MCF 10A (cell line): ENCODE data around the gene ARHGAP9. TPM values are rescaled to one million over a fixed set of nuclear protein-coding genes. Genes with fewer than 3 reads are reported as not detected.

Source experiments
- BruUV-seq: library from RNA; stranded (reverse); fragments of 400-500 nt; replicated peaks from 2 replicates; lab custom pipeline; 2021; lab: Mats Ljungman, UMichigan
- CTCF ChIA-PET: fragments of 300-600 bp; sonication (Branson Sonifier 250); formaldehyde crosslinking; extraction: SDS; loops from one replicate; lab custom pipeline; 2021; ENCODE audit warnings: antibody characterized with exemption, inconsistent platforms; lab: Yijun Ruan, JAX
- POLR2A ChIA-PET: fragments of 300-600, 350-650 bp; sonication (Branson Sonifier 250); formaldehyde crosslinking; extraction: SDS; loops from one replicate; lab custom pipeline; 2020; ENCODE audit warnings: antibody characterized with exemption, inconsistent platforms; lab: Yijun Ruan, JAX
- DNase-seq: peaks from one replicate; pipeline ENCODE4 v3.0.0-alpha.2; 2018; ENCODE audit not compliant: unreplicated experiment
- H3K27ac Mint-ChIP-seq: one replicate; pipeline ENCODE4 v1.8.0; 2022; ENCODE audit warnings: mild to moderate bottlenecking, low read depth, mixed read lengths; ENCODE audit not compliant: unreplicated experiment
- H3K27me3 Mint-ChIP-seq: one replicate; pipeline ENCODE4 v1.8.0; 2022; ENCODE audit warnings: mixed read lengths; ENCODE audit not compliant: insufficient read depth, unreplicated experiment
- H3K36me3 Mint-ChIP-seq: one replicate; pipeline ENCODE4 v1.8.0; 2022; ENCODE audit warnings: mild to moderate bottlenecking, moderate library complexity, mixed read lengths; ENCODE audit not compliant: insufficient read depth, unreplicated experiment
- H3K4me1 Mint-ChIP-seq: one replicate; pipeline ENCODE4 v1.8.0; 2022; ENCODE audit warnings: mixed read lengths; ENCODE audit not compliant: insufficient read depth, unreplicated experiment
- H3K4me3 Mint-ChIP-seq: one replicate; pipeline ENCODE4 v1.8.0; 2022; ENCODE audit warnings: mild to moderate bottlenecking, moderate library complexity, mixed read lengths; ENCODE audit not compliant: unreplicated experiment
- H3K9me3 Mint-ChIP-seq: one replicate; pipeline ENCODE4 v1.8.0; 2022; ENCODE audit warnings: mixed read lengths; ENCODE audit not compliant: unreplicated experiment
- intact Hi-C: fragments of 100-400 bp; cut with micrococcal nuclease; formaldehyde crosslinking; loops from 2 replicates; pipeline ENCODE4 v1.14.1; 2022
- total RNA-seq: library from RNA; stranded (reverse); gene quantifications from 2 replicates; pipeline ENCODE4 v1.2.3, GENCODE V29; 2022
- TF ChIP-seq, protein P1 (sequence below): fragments of 200-600 bp; IDR thresholded peaks from one replicate; pipeline ENCODE4 v1.8.0; 2022; ENCODE audit warnings: antibody characterized with exemption, mild to moderate bottlenecking; ENCODE audit not compliant: unreplicated experiment

ARHGAP9 gene
- total RNA-seq, 1 experiment from 2014 or later = 1.1 TPM

GRCh38 chr12:57460841-57461275 lies 18.8 kb downstream of the ARHGAP9 start:
- intact Hi-C loops = no loop called here
- peaks cover 38% of the 10 kb centered on the region for H3K4me1 Mint-ChIP-seq
- TF ChIP-seq, protein P1, sequence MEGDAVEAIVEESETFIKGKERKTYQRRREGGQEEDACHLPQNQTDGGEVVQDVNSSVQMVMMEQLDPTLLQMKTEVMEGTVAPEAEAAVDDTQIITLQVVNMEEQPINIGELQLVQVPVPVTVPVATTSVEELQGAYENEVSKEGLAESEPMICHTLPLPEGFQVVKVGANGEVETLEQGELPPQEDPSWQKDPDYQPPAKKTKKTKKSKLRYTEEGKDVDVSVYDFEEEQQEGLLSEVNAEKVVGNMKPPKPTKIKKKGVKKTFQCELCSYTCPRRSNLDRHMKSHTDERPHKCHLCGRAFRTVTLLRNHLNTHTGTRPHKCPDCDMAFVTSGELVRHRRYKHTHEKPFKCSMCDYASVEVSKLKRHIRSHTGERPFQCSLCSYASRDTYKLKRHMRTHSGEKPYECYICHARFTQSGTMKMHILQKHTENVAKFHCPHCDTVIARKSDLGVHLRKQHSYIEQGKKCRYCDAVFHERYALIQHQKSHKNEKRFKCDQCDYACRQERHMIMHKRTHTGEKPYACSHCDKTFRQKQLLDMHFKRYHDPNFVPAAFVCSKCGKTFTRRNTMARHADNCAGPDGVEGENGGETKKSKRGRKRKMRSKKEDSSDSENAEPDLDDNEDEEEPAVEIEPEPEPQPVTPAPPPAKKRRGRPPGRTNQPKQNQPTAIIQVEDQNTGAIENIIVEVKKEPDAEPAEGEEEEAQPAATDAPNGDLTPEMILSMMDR = no peak
- ChIA-PET POLR2A (no interaction called here), CTCF (interaction anchor here (1.1 to 6.6 kb wide), 4 partner anchors 8 to 183 kb away, joined by 3 to 59 read pairs (median 18); partner anchors contain the start of gene INHBE)
- H3K27ac Mint-ChIP-seq = no peak overlapping the region
- H3K36me3 Mint-ChIP-seq = peaks cover 9% of the 10 kb centered on the region
- no peaks in the 10 kb centered on the region for H3K9me3 Mint-ChIP-seq
- peaks cover 44% of the 10 kb centered on the region for H3K27me3 Mint-ChIP-seq
- no TSS peak for BruUV-seq
- peak overlapping the region; percentile 70 for H3K4me3 Mint-ChIP-seq
- DNase-seq = no peak

- no peaks in the 10 kb centered on the region for H3K9me3 Mint-ChIP-seq
- H3K4me1 Mint-ChIP-seq = peaks cover 42% of the 10 kb centered on the region
- H3K27ac Mint-ChIP-seq = no peak overlapping the region
- no peak for DNase-seq
- H3K27me3 Mint-ChIP-seq = peaks cover 39% of the 10 kb centered on the region
- ChIA-PET POLR2A (interaction anchor here (1.7 kb wide), 1 partner anchor 234 kb away, joined by 8 read pairs; the partner anchor contains the start of gene OS9), CTCF (interaction anchor here (0.5 to 6.6 kb wide), 7 partner anchors 7 to 703 kb away, joined by 3 to 59 read pairs (median 6); partner anchors contain the start of gene INHBE)
- peak overlapping the region; percentile 95 for H3K4me3 Mint-ChIP-seq
- TF ChIP-seq, protein P1 = no peak
- intact Hi-C loops = no loop called here
- no TSS peak for BruUV-seq
- peaks cover 9% of the 10 kb centered on the region for H3K36me3 Mint-ChIP-seq
These were observed 19.2 kb downstream of the ARHGAP9 start for GRCh38 chr12:57460468-57460784.

GRCh38 chr12:57459750-57460467 lies 19.8 kb downstream of the ARHGAP9 start, which contains the start of gene GLI1:
Gene GLI1 (plus strand): TSS chr12:57459785. CDS start chr12:57463692, 3,907 bp downstream.
- POLR2A ChIA-PET = interaction anchor here (0.8 to 1.7 kb wide), 3 partner anchors 50 to 234 kb away, joined by 3 to 8 read pairs (median 3); partner anchors contain the start of gene OS9
- CTCF ChIA-PET = interaction anchor here (0.5 to 3.1 kb wide), 18 partner anchors 10 to 703 kb away, joined by 3 to 31 read pairs (median 4); no protein-coding TSS in a partner anchor
- DNase-seq = no peak
- intact Hi-C loops = loop anchor here (2.0 kb wide), 1 partner anchor 161 kb away; no protein-coding TSS in a partner anchor
- peaks cover 44% of the 10 kb centered on the region for H3K4me1 Mint-ChIP-seq
- peaks cover 34% of the 10 kb centered on the region for H3K27me3 Mint-ChIP-seq
- H3K9me3 Mint-ChIP-seq = no peaks in the 10 kb centered on the region
- H3K4me3 Mint-ChIP-seq = peak within 1 kb of the TSS; percentile 95
- BruUV-seq = no TSS peak
- H3K36me3 Mint-ChIP-seq = peaks cover 9% of the 10 kb centered on the region
- H3K27ac Mint-ChIP-seq = peak within 1 kb of the TSS; percentile 66
- TF ChIP-seq, protein P1 = no peak
